DND-41 (cell line): Measurements from ENCODE around the gene PHF13.

Experiments used
- ATAC-seq: fragments of 200-7000 bp; cut with Tn5 transposase; 3 replicates; pipeline ENCODE4 v1.9.1; 2021; ENCODE audit warnings: low read depth; ENCODE audit not compliant: insufficient read depth
- DNase-seq: peaks from one replicate; pipeline ENCODE4 v3.0.0-alpha.2; 2020
- H2AFZ ChIP-seq: 2 replicates; pipeline ENCODE4 v1.6.0; 2012; ENCODE audit warnings: low read depth, low read length
- H3K27ac ChIP-seq: 2 replicates; pipeline ENCODE4 v1.5.1; 2012; ENCODE audit warnings: low read length, inconsistent platforms
- H3K27me3 ChIP-seq: fragments of 200-600 bp; sonication (generic); 2 replicates; pipeline ENCODE4 v1.6.0; 2012; ENCODE audit warnings: low read length, mild to moderate bottlenecking, inconsistent platforms; ENCODE audit not compliant: insufficient read depth, poor library complexity
- H3K36me3 ChIP-seq: 2 replicates; pipeline ENCODE4 v1.5.1; 2012; ENCODE audit warnings: low read length, inconsistent platforms; ENCODE audit not compliant: insufficient read depth
- H3K4me1 ChIP-seq: 2 replicates; pipeline ENCODE4 v1.5.1; 2012; ENCODE audit warnings: mild to moderate bottlenecking, low read length; ENCODE audit not compliant: insufficient read depth
- H3K4me2 ChIP-seq: 2 replicates; pipeline ENCODE4 v1.6.0; 2012; ENCODE audit warnings: mild to moderate bottlenecking, moderate library complexity, low read length, inconsistent platforms; ENCODE audit not compliant: insufficient read depth
- H3K4me3 ChIP-seq, 2 experiments: fragments of 200-600 bp in 1 of 2; shearing (Covaris generic) in 1 of 2; 2 replicates each; pipeline ENCODE4 v1.5.1; 2012 to 2016; ENCODE audit warnings: inconsistent platforms in 2 of 2, low read length in 2 of 2, mild to moderate bottlenecking in 2 of 2, low read depth in 1 of 2, moderate library complexity in 1 of 2
- H3K79me2 ChIP-seq: 2 replicates; pipeline ENCODE4 v1.6.0; 2012; ENCODE audit warnings: low read length, inconsistent platforms; ENCODE audit not compliant: insufficient read depth
- H3K9ac ChIP-seq: 2 replicates; pipeline ENCODE4 v1.6.0; 2012; ENCODE audit warnings: low read depth, mild to moderate bottlenecking, inconsistent platforms, low read length, moderate library complexity
- H3K9me3 ChIP-seq: 2 replicates; pipeline ENCODE4 v1.5.1; 2012; ENCODE audit warnings: low read length, moderate library complexity, mild to moderate bottlenecking, inconsistent platforms; ENCODE audit not compliant: insufficient read depth, severe bottlenecking
- H4K20me1 ChIP-seq: 2 replicates; pipeline ENCODE4 v1.6.0; 2012; ENCODE audit warnings: low read length; ENCODE audit not compliant: insufficient read depth
- EZH2 ChIP-seq: IDR thresholded peaks from 3 replicates; pipeline ENCODE4 v1.6.1; 2012; ENCODE audit warnings: borderline replicate concordance, low read depth, mild to moderate bottlenecking, moderate library complexity, low read length, inconsistent platforms; ENCODE audit not compliant: severe bottlenecking
- TF ChIP-seq, protein P1 (sequence below): IDR thresholded peaks from 2 replicates; pipeline ENCODE4 v1.5.1; 2012; ENCODE audit warnings: borderline replicate concordance, low read length, moderate library complexity, mild to moderate bottlenecking; ENCODE audit not compliant: poor library complexity, severe bottlenecking; ENCODE audit errors: extremely low read depth

Gene PHF13

GRCh38 chr1:6668503-6668902 lies 55.0 kb downstream of the PHF13 start:
- no peak overlapping the region for H3K4me3 ChIP-seq
- H3K4me2 ChIP-seq = no peak overlapping the region
- H3K9me3 ChIP-seq = no peaks in the 10 kb centered on the region
- no peak overlapping the region for H3K9ac ChIP-seq
- H3K4me1 ChIP-seq = no peaks in the 10 kb centered on the region
- no peaks in the 10 kb centered on the region for H3K27me3 ChIP-seq
- TF ChIP-seq, protein P1, sequence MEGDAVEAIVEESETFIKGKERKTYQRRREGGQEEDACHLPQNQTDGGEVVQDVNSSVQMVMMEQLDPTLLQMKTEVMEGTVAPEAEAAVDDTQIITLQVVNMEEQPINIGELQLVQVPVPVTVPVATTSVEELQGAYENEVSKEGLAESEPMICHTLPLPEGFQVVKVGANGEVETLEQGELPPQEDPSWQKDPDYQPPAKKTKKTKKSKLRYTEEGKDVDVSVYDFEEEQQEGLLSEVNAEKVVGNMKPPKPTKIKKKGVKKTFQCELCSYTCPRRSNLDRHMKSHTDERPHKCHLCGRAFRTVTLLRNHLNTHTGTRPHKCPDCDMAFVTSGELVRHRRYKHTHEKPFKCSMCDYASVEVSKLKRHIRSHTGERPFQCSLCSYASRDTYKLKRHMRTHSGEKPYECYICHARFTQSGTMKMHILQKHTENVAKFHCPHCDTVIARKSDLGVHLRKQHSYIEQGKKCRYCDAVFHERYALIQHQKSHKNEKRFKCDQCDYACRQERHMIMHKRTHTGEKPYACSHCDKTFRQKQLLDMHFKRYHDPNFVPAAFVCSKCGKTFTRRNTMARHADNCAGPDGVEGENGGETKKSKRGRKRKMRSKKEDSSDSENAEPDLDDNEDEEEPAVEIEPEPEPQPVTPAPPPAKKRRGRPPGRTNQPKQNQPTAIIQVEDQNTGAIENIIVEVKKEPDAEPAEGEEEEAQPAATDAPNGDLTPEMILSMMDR = no peak
- DNase-seq (no peak), ATAC-seq (no peak)
- no peak overlapping the region for H3K27ac ChIP-seq
- H2AFZ ChIP-seq = no peak overlapping the region
- H3K36me3 ChIP-seq = peaks cover 57% of the 10 kb centered on the region
- H3K79me2 ChIP-seq = peaks cover 4% of the 10 kb centered on the region; the same call in 1 of the 2 replicates
- H4K20me1 ChIP-seq = peaks cover 3% of the 10 kb centered on the region; the same call in 1 of the 2 replicates

DNA sequence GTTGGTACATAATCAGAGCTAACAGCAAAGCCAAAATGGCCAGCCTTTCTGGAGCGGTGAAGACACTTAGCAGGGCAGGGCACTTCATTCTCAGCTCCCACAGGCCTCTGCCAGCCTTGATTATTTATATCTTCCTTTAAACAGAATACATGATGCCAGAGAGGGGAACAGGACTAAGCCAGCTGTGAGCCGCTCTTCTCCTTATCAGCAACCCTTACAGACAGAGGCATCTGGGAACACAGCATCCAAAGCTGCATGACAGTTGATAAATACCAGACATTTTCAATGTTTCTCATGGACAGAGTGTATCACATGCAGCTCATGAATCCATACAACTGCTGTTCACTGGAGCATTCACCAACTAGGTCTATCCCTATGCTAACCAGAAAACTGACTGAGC lies 59.0 kb downstream of the PHF13 start:
- Histone ChIP-seq H3K27me3 (no peaks in the 10 kb centered on the region), H2AFZ (no peak overlapping the region), H3K4me2 (no peak overlapping the region), H3K9me3 (no peaks in the 10 kb centered on the region), H3K4me3 (no peak overlapping the region), H3K9ac (no peak overlapping the region), H4K20me1 (peaks cover 9% of the 10 kb centered on the region; the same call in 1 of the 2 replicates), H3K4me1 (no peaks in the 10 kb centered on the region), H3K79me2 (peaks cover 4% of the 10 kb centered on the region; the same call in 1 of the 2 replicates), H3K27ac (no peak overlapping the region), H3K36me3 (peaks cover 55% of the 10 kb centered on the region)
- no peak for TF ChIP-seq EZH2
- ATAC-seq (no peak), DNase-seq (no peak)
